Right atrium auricular region (tissue), 2 donors: Measurements from ENCODE around the gene GATA5. TPM values are rescaled to one million over a fixed set of nuclear protein-coding genes. Genes with fewer than 3 reads are reported as not detected.

Experiments
- DNase-seq: peaks from one replicate; pipeline ENCODE4 v3.0.0-alpha.2; 2019; ENCODE audit warnings: low spot score
- H3K27ac ChIP-seq, 2 donors: fragments of 200-600 bp; sonication (generic); 1 replicate in 1 of 2; 2 replicates in 1 of 2; pipeline ENCODE4 v1.5.1; 2016 to 2019
- H3K27me3 ChIP-seq, 2 donors: fragments of 200-600 bp; sonication (generic); one replicate each; pipeline versions ENCODE4 v1.5.1 to v1.6.0; 2017 to 2019
- H3K36me3 ChIP-seq: fragments of 200-600 bp; sonication (generic); one replicate; pipeline ENCODE4 v1.5.1; 2016
- H3K4me1 ChIP-seq, 2 donors: fragments of 200-600 bp; sonication (generic); one replicate each; pipeline versions ENCODE4 v1.5.1 to v1.6.0; 2017 to 2019
- H3K4me3 ChIP-seq, 2 donors: fragments of 200-600 bp; sonication (generic); 1 replicate in 1 of 2; 2 replicates in 1 of 2; pipeline ENCODE4 v1.5.1; 2017 to 2019; ENCODE audit warnings: mild to moderate bottlenecking in 1 of 2, moderate library complexity in 1 of 2
- H3K9me3 ChIP-seq, 2 donors: fragments of 200-600 bp; sonication (generic); one replicate each; pipeline ENCODE4 v1.5.1; 2019
- CTCF ChIP-seq, 2 donors: fragments of 200-600 bp; sonication (generic); IDR thresholded peaks; one replicate each; pipeline ENCODE4 v1.5.1; 2019; ENCODE audit warnings: antibody characterized with exemption in 2 of 2
- total RNA-seq, 2 donors: library from RNA; depleted of rRNA; stranded (reverse); fragments of >200 nt; gene quantifications; one replicate each; pipeline ENCODE4 v1.1.0, GENCODE V29; 2016

Gene GATA5
- total RNA-seq, 2 donors from 2014 or later: 6.9 to 9.6 TPM

- H3K4me3 ChIP-seq: no peak overlapping the region
- TF ChIP-seq CTCF (IDR thresholded peaks at IDR 0.05): no peak
- no peaks in the 10 kb centered on the region for H3K36me3 ChIP-seq
- DNase-seq: no peak
- H3K9me3 ChIP-seq: no peaks in the 10 kb centered on the region
- H3K27ac ChIP-seq: no peak overlapping the region
- H3K27me3 ChIP-seq: no peaks in the 10 kb centered on the region
- H3K4me1 ChIP-seq: no peaks in the 10 kb centered on the region
Observed at GRCh38 chr20:62462976-62463592, 12.7 kb downstream of the GATA5 start.

- H3K36me3 ChIP-seq: no peaks in the 10 kb centered on the region
- no peaks in the 10 kb centered on the region for H3K9me3 ChIP-seq
- H3K27me3 ChIP-seq: no peaks in the 10 kb centered on the region
- TF ChIP-seq CTCF (IDR thresholded peaks at IDR 0.05): no peak
- DNase-seq: no peak
- no peak overlapping the region for H3K4me3 ChIP-seq
- no peaks in the 10 kb centered on the region for H3K4me1 ChIP-seq
- no peak overlapping the region for H3K27ac ChIP-seq
Observed at GRCh38 chr20:62461834-62462233, 14.0 kb downstream of the GATA5 start.

GRCh38 chr20:62461157-62461556 lies 14.6 kb downstream of the GATA5 start:
- Histone ChIP-seq H3K4me3 (no peak overlapping the region), H3K4me1 (no peaks in the 10 kb centered on the region), H3K27me3 (no peaks in the 10 kb centered on the region), H3K9me3 (no peaks in the 10 kb centered on the region), H3K27ac (no peak overlapping the region), H3K36me3 (no peaks in the 10 kb centered on the region)
- TF ChIP-seq CTCF (IDR thresholded peaks at IDR 0.05): no peak
- no peak for DNase-seq

- Histone ChIP-seq H3K4me3 (no peak overlapping the region), H3K9me3 (no peaks in the 10 kb centered on the region), H3K4me1 (no peaks in the 10 kb centered on the region), H3K36me3 (no peaks in the 10 kb centered on the region), H3K27me3 (no peaks in the 10 kb centered on the region), H3K27ac (no peak overlapping the region)
- no peak for DNase-seq
- no peak for TF ChIP-seq CTCF (IDR thresholded peaks at IDR 0.05)
Observed at GRCh38 chr20:62460678-62461077, 15.1 kb downstream of the GATA5 start.

- Histone ChIP-seq H3K27me3 (no peaks in the 10 kb centered on the region), H3K9me3 (no peaks in the 10 kb centered on the region), H3K36me3 (no peaks in the 10 kb centered on the region), H3K4me1 (no peaks in the 10 kb centered on the region), H3K27ac (no peak overlapping the region), H3K4me3 (no peak overlapping the region)
- TF ChIP-seq CTCF (IDR thresholded peaks at IDR 0.05): no peak
- DNase-seq: no peak
Observed at GRCh38 chr20:62459488-62459887, 16.3 kb downstream of the GATA5 start.
